ENCODE measurements around the gene PRSS50.
"Not testable (repeated sequence)": the region's sequence is repeated elsewhere in the genome, so short reads cannot be mapped to it uniquely, and the experiment has no call there.

The PRSS50 gene

GRCh38 chr3:46708401-46709156, 9.1 kb downstream of the PRSS50 start:
- DNase-seq (ENCODE audit: low spot score) = no peak

GRCh38 chr3:46707601-46708011, 10.1 kb downstream of the PRSS50 start:
- DNase-seq (ENCODE audit: low spot score) = no peak

GRCh38 chr3:46706771-46707582, 10.7 kb downstream of the PRSS50 start:
- DNase-seq (ENCODE audit: low spot score) = no peak

- DNase-seq (ENCODE audit: low spot score) = no peak
Measured at GRCh38 chr3:46705751-46706552, 11.7 kb downstream of the PRSS50 start.

- peak; percentile 65 for DNase-seq (ENCODE audit: low spot score)
Measured at GRCh38 chr3:46705022-46705530, 12.6 kb downstream of the PRSS50 start.

- DNase-seq (ENCODE audit: low spot score) = not testable (repeated sequence)
Measured at GRCh38 chr3:46704346-46704745, 13.3 kb downstream of the PRSS50 start.

- DNase-seq (ENCODE audit: low spot score) = no peak
Measured at GRCh38 chr3:46703013-46703520, 14.6 kb downstream of the PRSS50 start.

- no peak for DNase-seq (ENCODE audit: low spot score)
Measured at GRCh38 chr3:46702246-46703012, 15.2 kb downstream of the PRSS50 start.

GRCh38 chr3:46701181-46701939, 16.3 kb downstream of the PRSS50 start, which contains the start of gene TMIE:
Gene TMIE (plus strand): TSS chr3:46701392. CDS start chr3:46701488, 96 bp downstream.
- no peak for DNase-seq (ENCODE audit: low spot score)

- no peak for DNase-seq (ENCODE audit: low spot score)
Measured at GRCh38 chr3:46700772-46701171, 16.9 kb downstream of the PRSS50 start.

GRCh38 chr3:46699676-46700523, 17.8 kb downstream of the PRSS50 start:
- DNase-seq (ENCODE audit: low spot score) = no peak

GRCh38 chr3:46695962-46696894, 21.4 kb downstream of the PRSS50 start:
- DNase-seq (ENCODE audit: low spot score) = no peak

GRCh38 chr3:46695177-46695961, 22.3 kb downstream of the PRSS50 start:
- peak; percentile 49 for DNase-seq (ENCODE audit: low spot score)

- DNase-seq (ENCODE audit: low spot score) = no peak
Measured at GRCh38 chr3:46694520-46694919, 23.1 kb downstream of the PRSS50 start.

GRCh38 chr3:46693892-46694226, 23.8 kb downstream of the PRSS50 start:
- DNase-seq (ENCODE audit: low spot score) = peak; percentile 48

GRCh38 chr3:46693038-46693891, 24.4 kb downstream of the PRSS50 start, which contains the start of gene ALS2CL:
Gene ALS2CL (minus strand): TSS chr3:46693679. CDS start chr3:46689440, 4,239 bp downstream.
- peak; percentile 63 for DNase-seq (ENCODE audit: low spot score)
